ENCODE measurements around the gene MRPS6.

DNA sequence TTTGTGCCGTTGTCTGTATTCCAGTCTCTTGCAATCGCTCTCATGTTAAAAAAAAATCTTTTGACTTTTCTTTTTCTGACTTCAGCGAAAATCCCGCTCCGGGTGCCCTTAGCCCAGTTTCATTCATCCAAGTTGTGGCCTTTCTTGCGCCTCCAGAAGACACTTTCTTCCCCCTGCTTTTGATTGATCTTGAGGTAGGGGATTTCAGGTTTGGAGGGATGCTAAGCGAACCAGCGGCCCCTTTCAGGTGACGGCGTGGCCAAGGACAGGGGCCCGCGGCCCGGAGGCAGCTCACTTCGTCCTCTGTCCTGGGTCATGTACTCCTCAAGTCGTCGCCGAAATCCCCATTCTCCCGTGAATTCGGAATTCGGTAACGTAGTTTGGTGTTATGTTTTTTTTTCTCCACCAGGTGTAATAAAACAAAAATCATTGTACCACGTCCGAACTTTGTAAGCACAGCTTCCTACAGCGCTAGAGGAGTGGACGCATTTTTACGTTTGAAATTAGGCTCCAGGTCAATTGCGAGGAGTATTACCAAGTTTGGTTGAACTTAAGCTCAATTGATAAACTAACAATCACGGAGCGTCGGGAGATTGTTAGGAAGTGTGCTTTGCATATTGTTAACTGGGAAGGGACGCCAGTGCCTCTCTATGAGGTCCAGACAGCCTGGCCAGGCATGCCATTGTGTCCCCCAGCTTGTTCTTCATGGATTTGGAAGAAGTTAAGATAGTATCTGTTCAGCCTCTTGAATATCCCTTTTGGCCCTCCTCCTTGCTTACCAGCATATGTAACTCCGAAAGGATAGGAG lies 1.1 kb downstream of the MRPS6 start:
- no peak for TF ChIP-seq POLR2A (IDR thresholded peaks at IDR 0.05)
- TF ChIP-seq, protein P1, sequence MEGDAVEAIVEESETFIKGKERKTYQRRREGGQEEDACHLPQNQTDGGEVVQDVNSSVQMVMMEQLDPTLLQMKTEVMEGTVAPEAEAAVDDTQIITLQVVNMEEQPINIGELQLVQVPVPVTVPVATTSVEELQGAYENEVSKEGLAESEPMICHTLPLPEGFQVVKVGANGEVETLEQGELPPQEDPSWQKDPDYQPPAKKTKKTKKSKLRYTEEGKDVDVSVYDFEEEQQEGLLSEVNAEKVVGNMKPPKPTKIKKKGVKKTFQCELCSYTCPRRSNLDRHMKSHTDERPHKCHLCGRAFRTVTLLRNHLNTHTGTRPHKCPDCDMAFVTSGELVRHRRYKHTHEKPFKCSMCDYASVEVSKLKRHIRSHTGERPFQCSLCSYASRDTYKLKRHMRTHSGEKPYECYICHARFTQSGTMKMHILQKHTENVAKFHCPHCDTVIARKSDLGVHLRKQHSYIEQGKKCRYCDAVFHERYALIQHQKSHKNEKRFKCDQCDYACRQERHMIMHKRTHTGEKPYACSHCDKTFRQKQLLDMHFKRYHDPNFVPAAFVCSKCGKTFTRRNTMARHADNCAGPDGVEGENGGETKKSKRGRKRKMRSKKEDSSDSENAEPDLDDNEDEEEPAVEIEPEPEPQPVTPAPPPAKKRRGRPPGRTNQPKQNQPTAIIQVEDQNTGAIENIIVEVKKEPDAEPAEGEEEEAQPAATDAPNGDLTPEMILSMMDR (IDR thresholded peaks at IDR 0.05), result peak in 4 of 6 experiments; percentile 13 to 29 (median 17)

All from Peyer's patch (tissue), 4 donors.